ENCODE data around the gene BEST2.
"Not testable (repeated sequence)": the region's sequence is repeated elsewhere in the genome, so short reads cannot be mapped to it uniquely, and the experiment has no call there.

Gene BEST2

GRCh38 chr19:12721656-12722565 lies 29.7 kb upstream of the BEST2 start:
- peaks cover 11% of the 10 kb centered on the region for H3K4me1 ChIP-seq (ENCODE audit: control insufficient read depth, insufficient read depth, low read length)

GRCh38 chr19:12722566-12723380 lies 28.8 kb upstream of the BEST2 start:
- H3K4me3 ChIP-seq (ENCODE audit: low read length): peak overlapping the region; percentile 91
- no peaks in the 10 kb centered on the region for H3K27me3 ChIP-seq (ENCODE audit: control insufficient read depth, insufficient read depth, low read length)
- peaks cover 11% of the 10 kb centered on the region for H3K4me1 ChIP-seq (ENCODE audit: control insufficient read depth, insufficient read depth, low read length)
- peak overlapping the region; percentile 94 for H3K27ac ChIP-seq (ENCODE audit: low read depth, low read length)
- H3K9ac ChIP-seq (ENCODE audit: low read length): peak overlapping the region; percentile 61
- peaks cover 8% of the 10 kb centered on the region for H3K36me3 ChIP-seq (ENCODE audit: control insufficient read depth, insufficient read depth, low read length)

More at GRCh38 chr19:12721656-12722565, 29.7 kb upstream of the BEST2 start:
- H3K4me3 ChIP-seq (ENCODE audit: low read length): peak overlapping the region; percentile 68
- peak overlapping the region; percentile 94 for H3K27ac ChIP-seq (ENCODE audit: low read depth, low read length)
- peaks cover 11% of the 10 kb centered on the region for H3K36me3 ChIP-seq (ENCODE audit: control insufficient read depth, insufficient read depth, low read length)
- H3K27me3 ChIP-seq (ENCODE audit: control insufficient read depth, insufficient read depth, low read length): no peaks in the 10 kb centered on the region
- peak overlapping the region; percentile 56 for H3K9ac ChIP-seq (ENCODE audit: low read length)

GRCh38 chr19:12723381-12723640 lies 28.3 kb upstream of the BEST2 start:
- Histone ChIP-seq H3K27ac (ENCODE audit: low read depth, low read length) (peak overlapping the region; percentile 83), H3K27me3 (ENCODE audit: control insufficient read depth, insufficient read depth, low read length) (no peaks in the 10 kb centered on the region), H3K9ac (ENCODE audit: low read length) (peak overlapping the region; percentile 61), H3K36me3 (ENCODE audit: control insufficient read depth, insufficient read depth, low read length) (peaks cover 6% of the 10 kb centered on the region), H3K4me3 (ENCODE audit: low read length) (peak overlapping the region; percentile 91), H3K4me1 (ENCODE audit: control insufficient read depth, insufficient read depth, low read length) (peaks cover 11% of the 10 kb centered on the region)

GRCh38 chr19:12723641-12724426 lies 27.8 kb upstream of the BEST2 start, which contains the start of gene TNPO2:
TSS of gene TNPO2 (minus strand) at chr19:12723932. CDS start at chr19:12720977, 2,955 bp downstream.
- Histone ChIP-seq H3K4me1 (ENCODE audit: control insufficient read depth, insufficient read depth, low read length) (peaks cover 11% of the 10 kb centered on the region), H3K27me3 (ENCODE audit: control insufficient read depth, insufficient read depth, low read length) (no peaks in the 10 kb centered on the region), H3K27ac (ENCODE audit: low read depth, low read length) (peak within 1 kb of the TSS; percentile 83), H3K36me3 (ENCODE audit: control insufficient read depth, insufficient read depth, low read length) (peaks cover 3% of the 10 kb centered on the region), H3K4me3 (ENCODE audit: low read length) (peak within 1 kb of the TSS; percentile 91), H3K9ac (ENCODE audit: low read length) (peak within 1 kb of the TSS; percentile 61)

- H3K27ac ChIP-seq (ENCODE audit: low read depth, low read length); H3K27me3 ChIP-seq (ENCODE audit: control insufficient read depth, insufficient read depth, low read length); H3K4me1 ChIP-seq (ENCODE audit: control insufficient read depth, insufficient read depth, low read length); H3K4me3 ChIP-seq (ENCODE audit: low read length); H3K9ac ChIP-seq (ENCODE audit: low read length): not testable (repeated sequence)
- H3K36me3 ChIP-seq (ENCODE audit: control insufficient read depth, insufficient read depth, low read length): peaks cover 14% of the 10 kb centered on the region
These were observed 26.0 kb upstream of the BEST2 start for GRCh38 chr19:12725612-12726011.

GRCh38 chr19:12726988-12727316 lies 24.6 kb upstream of the BEST2 start:
- Histone ChIP-seq H3K36me3 (ENCODE audit: control insufficient read depth, insufficient read depth, low read length) (peaks cover 24% of the 10 kb centered on the region), H3K27ac (ENCODE audit: low read depth, low read length) (no peak overlapping the region), H3K27me3 (ENCODE audit: control insufficient read depth, insufficient read depth, low read length) (no peaks in the 10 kb centered on the region)

GRCh38 chr19:12727745-12728433 lies 23.7 kb upstream of the BEST2 start:
- H3K36me3 ChIP-seq (ENCODE audit: control insufficient read depth, insufficient read depth, low read length): peaks cover 24% of the 10 kb centered on the region

More at GRCh38 chr19:12726988-12727316, 24.6 kb upstream of the BEST2 start:
- no peak overlapping the region for H3K4me3 ChIP-seq (ENCODE audit: low read length)
- H3K4me1 ChIP-seq (ENCODE audit: control insufficient read depth, insufficient read depth, low read length): peaks cover 7% of the 10 kb centered on the region
- H3K9ac ChIP-seq (ENCODE audit: low read length): no peak overlapping the region

GRCh38 chr19:12730064-12730463 lies 21.5 kb upstream of the BEST2 start:
- peaks cover 24% of the 10 kb centered on the region for H3K36me3 ChIP-seq (ENCODE audit: control insufficient read depth, insufficient read depth, low read length)
- H3K9ac ChIP-seq (ENCODE audit: low read length): no peak overlapping the region
- H3K27ac ChIP-seq (ENCODE audit: low read depth, low read length): no peak overlapping the region
- H3K27me3 ChIP-seq (ENCODE audit: control insufficient read depth, insufficient read depth, low read length): no peaks in the 10 kb centered on the region
- H3K4me1 ChIP-seq (ENCODE audit: control insufficient read depth, insufficient read depth, low read length): peaks cover 12% of the 10 kb centered on the region
- H3K4me3 ChIP-seq (ENCODE audit: low read length): no peak overlapping the region

More at GRCh38 chr19:12727745-12728433, 23.7 kb upstream of the BEST2 start:
- no peak overlapping the region for H3K9ac ChIP-seq (ENCODE audit: low read length)
- no peaks in the 10 kb centered on the region for H3K27me3 ChIP-seq (ENCODE audit: control insufficient read depth, insufficient read depth, low read length)
- no peak overlapping the region for H3K4me3 ChIP-seq (ENCODE audit: low read length)
- no peak overlapping the region for H3K27ac ChIP-seq (ENCODE audit: low read depth, low read length)
- H3K4me1 ChIP-seq (ENCODE audit: control insufficient read depth, insufficient read depth, low read length): peaks cover 8% of the 10 kb centered on the region

GRCh38 chr19:12731337-12731736 lies 20.3 kb upstream of the BEST2 start:
- peaks cover 24% of the 10 kb centered on the region for H3K36me3 ChIP-seq (ENCODE audit: control insufficient read depth, insufficient read depth, low read length)
- H3K9ac ChIP-seq (ENCODE audit: low read length): no peak overlapping the region
- no peak overlapping the region for H3K27ac ChIP-seq (ENCODE audit: low read depth, low read length)

GRCh38 chr19:12733369-12734214 lies 18.0 kb upstream of the BEST2 start:
- Histone ChIP-seq H3K9ac (ENCODE audit: low read length) (peak overlapping the region; percentile 7), H3K4me1 (ENCODE audit: control insufficient read depth, insufficient read depth, low read length) (peaks cover 21% of the 10 kb centered on the region), H3K36me3 (ENCODE audit: control insufficient read depth, insufficient read depth, low read length) (peaks cover 25% of the 10 kb centered on the region)

More at GRCh38 chr19:12731337-12731736, 20.3 kb upstream of the BEST2 start:
- H3K27me3 ChIP-seq (ENCODE audit: control insufficient read depth, insufficient read depth, low read length): no peaks in the 10 kb centered on the region
- peaks cover 13% of the 10 kb centered on the region for H3K4me1 ChIP-seq (ENCODE audit: control insufficient read depth, insufficient read depth, low read length)
- H3K4me3 ChIP-seq (ENCODE audit: low read length): no peak overlapping the region

More at GRCh38 chr19:12733369-12734214, 18.0 kb upstream of the BEST2 start:
- H3K27me3 ChIP-seq (ENCODE audit: control insufficient read depth, insufficient read depth, low read length): no peaks in the 10 kb centered on the region
- peak overlapping the region; percentile 93 for H3K27ac ChIP-seq (ENCODE audit: low read depth, low read length)
- peak overlapping the region; percentile 63 for H3K4me3 ChIP-seq (ENCODE audit: low read length)
